CD4-positive, CD25-positive, alpha-beta regulatory T cell (primary cell): Measurements from ENCODE around the gene TBC1D24. TPM values are rescaled to one million over a fixed set of nuclear protein-coding genes. Genes with fewer than 3 reads are reported as not detected.
"Not testable (repeated sequence)": the region's sequence is repeated elsewhere in the genome, so short reads cannot be mapped to it uniquely, and the experiment has no call there.

ENCODE experiments used
- ATAC-seq, 2 donors: fragments of 150-1000 bp; cut with Tn5 transposase; one replicate each; pipeline ENCODE4 v1.10.0; 2021; ENCODE audit warnings: low read depth in 2 of 2, moderate number of reproducible peaks in 2 of 2, moderate library complexity in 1 of 2
- DNase-seq, 3 donors: peaks; one replicate each; pipeline versions ENCODE4 v3.0.0 to v3.0.0-alpha.2; 2012 to 2022; ENCODE audit warnings: mixed read lengths in 1 of 3
- H3K27ac ChIP-seq: one replicate; pipeline ENCODE4 v1.7.0; 2013; ENCODE audit warnings: mild to moderate bottlenecking, low read length; ENCODE audit not compliant: insufficient read depth, poor library complexity, severe bottlenecking
- H3K27me3 ChIP-seq: one replicate; pipeline ENCODE4 v1.7.0; 2013; ENCODE audit warnings: low read length; ENCODE audit not compliant: control insufficient read depth, insufficient read depth
- H3K36me3 ChIP-seq: one replicate; pipeline ENCODE4 v1.7.0; 2013; ENCODE audit warnings: mild to moderate bottlenecking, low read length, moderate library complexity; ENCODE audit not compliant: control insufficient read depth, insufficient read depth
- H3K4me1 ChIP-seq: 2 replicates; pipeline ENCODE4 v1.7.0; 2013; ENCODE audit warnings: mild to moderate bottlenecking, low read length; ENCODE audit not compliant: insufficient read depth, control insufficient read depth, poor library complexity, severe bottlenecking
- H3K4me3 ChIP-seq: one replicate; pipeline ENCODE4 v1.7.0; 2013; ENCODE audit warnings: low read depth, mild to moderate bottlenecking, low read length, moderate library complexity
- H3K9me3 ChIP-seq, 2 experiments: 1 replicate in 1 of 2; 2 replicates in 1 of 2; pipeline ENCODE4 v1.7.0; 2013; ENCODE audit warnings: low read length in 2 of 2, mild to moderate bottlenecking in 1 of 2, moderate library complexity in 1 of 2; ENCODE audit not compliant: control insufficient read depth in 2 of 2
- H3K27ac Mint-ChIP-seq, 3 donors: one replicate each; pipeline ENCODE4 v1.8.0; 2020 to 2022; ENCODE audit warnings: mild to moderate bottlenecking in 3 of 3, mixed read lengths in 3 of 3, moderate library complexity in 2 of 3
- H3K27me3 Mint-ChIP-seq: one replicate; pipeline ENCODE4 v1.8.0; 2022; ENCODE audit warnings: mild to moderate bottlenecking, mixed read lengths
- H3K36me3 Mint-ChIP-seq: one replicate; pipeline ENCODE4 v1.8.0; 2020; ENCODE audit warnings: mixed read lengths
- H3K4me1 Mint-ChIP-seq, 4 donors: one replicate each; pipeline ENCODE4 v1.8.0; 2020 to 2022; ENCODE audit warnings: mixed read lengths in 4 of 4, mild to moderate bottlenecking in 1 of 4
- H3K4me3 Mint-ChIP-seq, 4 donors: one replicate each; pipeline ENCODE4 v1.8.0; 2020 to 2022; ENCODE audit warnings: mild to moderate bottlenecking in 4 of 4, mixed read lengths in 4 of 4, moderate library complexity in 3 of 4
- H3K9me3 Mint-ChIP-seq, 7 donors: one replicate each; pipeline ENCODE4 v1.8.0; 2020 to 2022; ENCODE audit warnings: mixed read lengths in 7 of 7, mild to moderate bottlenecking in 3 of 7, moderate library complexity in 2 of 7
- polyA plus RNA-seq, 4 donors: library from polyadenylated mRNA; unstranded; fragments of 300-500 nt; fragmentation: Illumina TruSeq; gene quantifications; one replicate each; pipeline ENCODE4 v1.2.3, GENCODE V29; 2021
- total RNA-seq: library from RNA; stranded (reverse); gene quantifications from one replicate; pipeline ENCODE4 v1.2.3, GENCODE V29; 2022

The TBC1D24 gene
- total and polyA plus RNA-seq, 5 donors from 2014 or later: 0.84 to 5.8 (median 1.4) TPM

- H3K4me1 ChIP-seq: peaks cover 27% of the 10 kb centered on the region
- H3K9me3 ChIP-seq, H3K4me3 ChIP-seq, H3K36me3 Mint-ChIP-seq, H3K27ac ChIP-seq, H3K36me3 ChIP-seq, DNase-seq, H3K27me3 ChIP-seq, H3K27me3 Mint-ChIP-seq, H3K9me3 Mint-ChIP-seq, ATAC-seq: not testable (repeated sequence)
- Mint-ChIP-seq H3K27ac (peak overlapping the region in 2 of 3 donors; percentile 62 to 83), H3K4me1 (peaks cover 4 to 58% (median 34%) of the 10 kb centered on the region in 4 donors), H3K4me3 (peak overlapping the region; percentile 53 to 89 (median 58))
These were observed 66.0 kb downstream of the TBC1D24 start for GRCh38 chr16:2540912-2541311.

DNA sequence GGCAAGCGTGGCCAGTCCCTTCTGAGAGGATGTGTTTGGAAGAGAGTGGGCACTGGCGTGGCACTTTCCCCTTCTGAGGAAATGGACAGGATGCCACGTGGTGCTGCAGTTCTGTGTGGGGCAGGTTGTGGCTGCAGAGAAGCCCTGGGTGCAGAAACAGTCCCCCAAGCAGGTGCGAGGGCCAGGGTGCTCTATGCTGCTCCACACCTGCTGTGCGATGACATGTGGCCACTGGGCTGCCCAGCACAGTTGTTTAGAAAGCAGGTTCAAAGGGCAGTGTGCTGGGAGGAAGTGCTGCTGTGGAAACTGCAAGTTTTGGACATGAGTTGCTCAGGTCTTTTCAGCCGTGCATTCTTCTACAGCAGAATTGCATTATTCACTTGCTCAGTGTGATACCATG, 66.5 kb downstream of the TBC1D24 start:
- ATAC-seq, H3K36me3 Mint-ChIP-seq, H3K27me3 ChIP-seq, H3K4me3 ChIP-seq, H3K36me3 ChIP-seq, H3K9me3 Mint-ChIP-seq, H3K9me3 ChIP-seq, H3K27me3 Mint-ChIP-seq, H3K27ac ChIP-seq, DNase-seq: not testable (repeated sequence)
- Mint-ChIP-seq H3K4me1 (peaks cover 4 to 61% (median 33%) of the 10 kb centered on the region in 4 donors), H3K27ac (peak overlapping the region in 2 of 3 donors; percentile 62 to 83), H3K4me3 (peak overlapping the region; percentile 15 to 89 (median 53))
- peaks cover 27% of the 10 kb centered on the region for H3K4me1 ChIP-seq

DNA sequence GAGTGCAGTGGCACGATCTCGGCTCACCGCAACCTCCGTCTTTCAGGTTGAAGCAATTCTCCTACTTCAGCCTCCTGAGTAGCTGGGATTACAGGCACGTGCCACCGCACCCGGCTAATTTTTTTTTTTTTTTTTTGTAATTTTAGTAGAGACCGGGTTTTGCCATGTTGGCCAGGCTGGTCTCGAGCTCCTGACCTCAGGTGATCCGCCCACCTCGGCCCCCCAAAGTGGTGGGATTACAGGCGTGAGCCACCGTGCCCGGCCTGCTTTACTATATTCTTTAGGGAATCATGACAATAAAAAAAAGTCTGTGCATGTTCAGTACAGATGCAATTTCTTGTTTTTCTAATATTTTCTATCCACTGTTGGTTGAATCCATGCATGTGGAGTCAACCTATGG, 68.8 kb downstream of the TBC1D24 start:
- not testable (repeated sequence) for H3K9me3 ChIP-seq, H3K9me3 Mint-ChIP-seq, H3K27ac ChIP-seq, H3K4me3 ChIP-seq, H3K27me3 ChIP-seq, H3K27ac Mint-ChIP-seq, DNase-seq, H3K36me3 ChIP-seq, ATAC-seq, H3K36me3 Mint-ChIP-seq, H3K27me3 Mint-ChIP-seq
- Mint-ChIP-seq H3K4me3 (peak overlapping the region in 1 of 4 donors; percentile 12), H3K4me1 (peaks cover 4 to 57% (median 30%) of the 10 kb centered on the region in 4 donors)
- peaks cover 20% of the 10 kb centered on the region for H3K4me1 ChIP-seq

- H3K27ac ChIP-seq, ATAC-seq, H3K27ac Mint-ChIP-seq, H3K27me3 Mint-ChIP-seq, H3K4me3 Mint-ChIP-seq, DNase-seq, H3K9me3 Mint-ChIP-seq, H3K36me3 Mint-ChIP-seq, H3K36me3 ChIP-seq, H3K27me3 ChIP-seq, H3K4me1 ChIP-seq, H3K4me3 ChIP-seq, H3K4me1 Mint-ChIP-seq, H3K9me3 ChIP-seq: not testable (repeated sequence)
These were observed 75.5 kb downstream of the TBC1D24 start for GRCh38 chr16:2550283-2550878.

DNA sequence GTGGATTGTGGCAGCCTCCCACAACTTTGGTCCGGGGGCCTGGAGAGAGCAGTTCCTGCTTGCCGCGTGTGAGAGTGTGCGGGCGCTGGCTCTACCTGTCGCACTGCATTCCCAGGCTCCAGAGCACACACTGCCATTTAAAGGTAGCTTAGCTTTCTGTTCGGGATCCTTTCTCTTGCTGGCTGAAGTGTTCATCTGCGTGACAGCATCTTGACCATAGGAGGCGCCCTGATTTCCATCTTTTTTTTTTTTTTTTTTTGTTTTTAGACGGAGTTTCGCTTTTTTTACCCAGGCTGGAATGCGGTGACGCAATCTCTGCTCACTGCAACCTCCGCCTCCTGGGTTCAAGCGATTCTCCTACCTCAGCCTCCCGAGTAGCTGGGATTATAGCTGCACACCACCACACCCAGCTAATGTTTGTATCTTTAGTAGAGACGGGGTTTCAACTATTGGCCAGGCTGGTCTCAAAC, 76.5 kb downstream of the TBC1D24 start:
- not testable (repeated sequence) for H3K27me3 ChIP-seq, H3K27ac Mint-ChIP-seq, H3K4me3 Mint-ChIP-seq

GRCh38 chr16:2554709-2555425, 79.9 kb downstream of the TBC1D24 start:
- not testable (repeated sequence) for H3K36me3 ChIP-seq

More for the DNA sequence above, 76.5 kb downstream of the TBC1D24 start:
- not testable (repeated sequence) for DNase-seq, H3K4me1 ChIP-seq, H3K36me3 ChIP-seq, H3K27me3 Mint-ChIP-seq, H3K4me3 ChIP-seq, H3K27ac ChIP-seq, H3K9me3 Mint-ChIP-seq, H3K36me3 Mint-ChIP-seq, H3K9me3 ChIP-seq, H3K4me1 Mint-ChIP-seq, ATAC-seq

More at GRCh38 chr16:2554709-2555425, 79.9 kb downstream of the TBC1D24 start:
- H3K27me3 ChIP-seq, H3K4me3 ChIP-seq, H3K27ac Mint-ChIP-seq, H3K4me1 ChIP-seq, H3K27ac ChIP-seq, DNase-seq, H3K9me3 Mint-ChIP-seq, H3K36me3 Mint-ChIP-seq, H3K9me3 ChIP-seq, H3K27me3 Mint-ChIP-seq, H3K4me3 Mint-ChIP-seq, H3K4me1 Mint-ChIP-seq: not testable (repeated sequence)
- peak in 1 of 2 donors; percentile 29 for ATAC-seq

Other genes starting within 250 kb of the TBC1D24 start
- gene DNASE1L2, start 238.7 kb upstream of the TBC1D24 start, total RNA-seq: 0.37 TPM
- not detected for gene DNASE1L2, start 238.7 kb upstream of the TBC1D24 start, polyA plus RNA-seq
- 23.4 TPM for gene ECI1, start 223.5 kb upstream of the TBC1D24 start, total RNA-seq
- gene ECI1, start 223.5 kb upstream of the TBC1D24 start, polyA plus RNA-seq: 10 to 100 TPM; 49.0 to 62.8 (median 56.2) TPM
- gene RNPS1, start 207.0 kb upstream of the TBC1D24 start, total RNA-seq: 189 TPM
- gene RNPS1, start 207.0 kb upstream of the TBC1D24 start, polyA plus RNA-seq: 100 to 1,000 TPM; 189 to 230 (median 218) TPM
- 5.1 TPM for gene ABCA3, start 134.4 kb upstream of the TBC1D24 start, total RNA-seq
- 1 to 10 TPM; 1.1 to 2.2 (median 2.0) TPM for gene ABCA3, start 134.4 kb upstream of the TBC1D24 start, polyA plus RNA-seq
- gene CCNF, start 45.7 kb upstream of the TBC1D24 start, total RNA-seq: 6.8 TPM
- 1 to 10 TPM; 3.3 to 6.9 (median 5.8) TPM for gene CCNF, start 45.7 kb upstream of the TBC1D24 start, polyA plus RNA-seq
- not detected for gene TEDC2, start 15.0 kb upstream of the TBC1D24 start, total RNA-seq
- gene TEDC2, start 15.0 kb upstream of the TBC1D24 start, polyA plus RNA-seq: 1 to 10 TPM in 1 of 4 donors, under 1 TPM in 2, not detected in 1; 0.41 to 1.4 (median 0.67) TPM
- not detected for gene NTN3, start 3.8 kb upstream of the TBC1D24 start, total RNA-seq
- gene NTN3, start 3.8 kb upstream of the TBC1D24 start, polyA plus RNA-seq: not detected
- 188 TPM for gene ATP6V0C, start 38.8 kb downstream of the TBC1D24 start, total RNA-seq
- 10 to 100 TPM; 62.1 to 83.4 (median 68.6) TPM for gene ATP6V0C, start 38.8 kb downstream of the TBC1D24 start, polyA plus RNA-seq
- 239 TPM for gene AMDHD2, start 45.2 kb downstream of the TBC1D24 start, total RNA-seq
- gene AMDHD2, start 45.2 kb downstream of the TBC1D24 start, polyA plus RNA-seq: 10 to 100 TPM; 18.3 to 19.5 (median 18.7) TPM
- gene CEMP1, start 56.3 kb downstream of the TBC1D24 start, total RNA-seq: 0.27 TPM
- gene CEMP1, start 56.3 kb downstream of the TBC1D24 start, polyA plus RNA-seq: 1 to 10 TPM; 3.0 to 3.8 (median 3.7) TPM
- 57.4 TPM for gene PDPK1, start 62.9 kb downstream of the TBC1D24 start, total RNA-seq
- gene PDPK1, start 62.9 kb downstream of the TBC1D24 start, polyA plus RNA-seq: 10 to 100 TPM; 28.0 to 33.7 (median 30.2) TPM
- 24.1 TPM for gene KCTD5, start 207.4 kb downstream of the TBC1D24 start, total RNA-seq
- 10 to 100 TPM; 17.5 to 26.4 (median 21.9) TPM for gene KCTD5, start 207.4 kb downstream of the TBC1D24 start, polyA plus RNA-seq
- gene PRSS27, start 245.1 kb downstream of the TBC1D24 start, total RNA-seq: 0.81 TPM
- under 1 TPM in 2 of 4 donors, not detected in 2; 0.13 to 0.14 TPM for gene PRSS27, start 245.1 kb downstream of the TBC1D24 start, polyA plus RNA-seq